K562 treated with DMSO at 1 percent for 4 hours (cell line): Measurements from ENCODE around the gene DNAH8. TPM values are rescaled to one million over a fixed set of nuclear protein-coding genes. Genes with fewer than 3 reads are reported as not detected.

ENCODE experiments used
- total RNA-seq: library from RNA; unstranded; fragments of 300-600 nt; gene quantifications from 2 replicates; pipeline ENCODE4 v1.2.3, GENCODE V29; 2022; ENCODE audit not compliant: insufficient read depth

The DNAH8 gene
- total RNA-seq = 0.70 and 0.92 TPM in 2 replicates

GRCh38 chr6:38715016-38715689, at the start of gene DNAH8:
Gene DNAH8, plus strand, starts transcription at chr6:38715311. Its CDS starts 7,499 bp downstream, at chr6:38722810.

GRCh38 chr6:38702558-38703397, 12.3 kb upstream of the DNAH8 start, which contains the start of gene GLO1:
Gene GLO1, minus strand, starts transcription at chr6:38703145. Its CDS starts 91 bp downstream, at chr6:38703054.

DNA sequence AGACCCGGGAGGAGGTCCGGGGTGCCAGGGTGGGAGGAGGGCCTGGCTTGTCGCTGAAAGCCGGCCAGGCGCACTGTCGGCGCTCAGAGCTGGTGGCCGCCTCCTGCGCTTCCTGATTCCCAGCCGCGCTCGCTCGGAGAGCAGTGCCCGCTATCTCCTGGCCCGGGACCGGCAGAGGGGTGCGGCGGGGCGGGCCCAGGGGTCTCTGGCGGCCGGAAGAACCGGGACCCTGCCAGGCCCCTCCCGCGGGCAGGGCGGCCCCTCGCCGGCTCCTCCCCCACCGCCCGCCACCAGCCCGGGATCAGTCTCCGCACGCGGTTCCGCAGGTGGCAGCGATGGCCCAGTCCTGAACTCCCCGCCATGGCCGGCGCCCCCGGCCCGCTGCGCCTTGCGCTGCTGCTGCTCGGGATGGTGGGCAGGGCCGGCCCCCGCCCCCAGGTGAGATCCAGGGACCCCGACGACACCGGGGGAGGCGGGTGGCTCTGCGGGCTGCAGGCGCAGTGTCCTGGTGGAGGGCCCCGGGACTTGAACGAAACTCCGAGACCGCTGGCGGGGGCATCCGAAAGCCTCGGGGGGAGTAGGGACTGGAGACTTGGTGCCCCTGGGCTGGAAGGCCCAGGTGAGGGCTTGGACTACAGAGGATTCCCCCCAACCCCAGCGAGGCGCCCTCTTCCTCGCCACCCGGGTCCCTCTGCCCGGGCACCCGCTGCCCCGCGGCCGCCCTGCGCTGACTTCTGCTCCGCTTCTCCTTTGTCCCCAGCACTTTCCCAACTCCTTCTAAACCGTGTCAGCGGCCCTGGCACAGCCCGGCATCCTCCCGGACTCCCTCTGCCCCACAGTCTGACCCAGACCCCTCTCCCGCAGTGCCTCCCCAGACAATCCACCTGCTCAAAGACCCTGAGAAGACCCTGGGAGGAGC, 333.6 kb downstream of the DNAH8 start, which contains the start of gene GLP1R:
Gene GLP1R, plus strand, starts transcription at position 301 of the 919 bp plus-strand sequence. Its CDS starts 60 bp downstream, at position 361.

Other genes with a start within 250 kb of the DNAH8 start
- 1.5 and 1.7 TPM in 2 replicates for gene BTBD9, start 75.4 kb upstream of the DNAH8 start, total RNA-seq
- 124 and 131 TPM in 2 replicates for gene GLO1, start 12.2 kb upstream of the DNAH8 start, total RNA-seq